Measurements from ENCODE around the gene ZNRF1.

The ZNRF1 gene

DNA sequence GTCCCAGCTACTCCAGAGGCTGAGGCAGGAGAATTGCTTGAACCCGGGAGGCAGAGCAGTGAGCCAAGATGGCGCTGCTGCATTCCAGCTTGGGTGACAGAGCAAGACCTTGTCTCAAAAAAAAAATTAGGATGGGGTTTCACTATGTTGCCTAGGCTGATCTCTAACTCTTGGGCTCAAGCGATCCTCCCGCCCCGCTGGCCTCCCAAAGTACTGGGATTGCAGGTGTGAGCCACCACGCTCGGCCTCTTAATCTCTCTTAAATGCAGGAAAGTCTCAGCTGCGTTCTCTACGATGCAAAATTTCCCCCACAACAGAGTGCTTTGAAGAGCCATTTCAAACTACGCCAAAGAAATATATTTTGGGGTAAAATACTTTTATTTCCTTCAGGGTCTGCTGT, 8.0 kb upstream of the ZNRF1 start:
- Mint-ChIP-seq H3K4me3 (no peak overlapping the region), H3K27me3 (peaks cover 0 to 5% of the 10 kb centered on the region in 2 donors), H3K9me3 (no peaks in the 10 kb centered on the region), H3K36me3 (ENCODE audit: insufficient read depth) (no peaks in the 10 kb centered on the region), H3K4me1 (ENCODE audit: low read depth in 2 of 2) (no peaks in the 10 kb centered on the region), H3K27ac (no peak overlapping the region)
- DNase-seq (no peak), ATAC-seq (replicated peaks) (no peak)

DNA sequence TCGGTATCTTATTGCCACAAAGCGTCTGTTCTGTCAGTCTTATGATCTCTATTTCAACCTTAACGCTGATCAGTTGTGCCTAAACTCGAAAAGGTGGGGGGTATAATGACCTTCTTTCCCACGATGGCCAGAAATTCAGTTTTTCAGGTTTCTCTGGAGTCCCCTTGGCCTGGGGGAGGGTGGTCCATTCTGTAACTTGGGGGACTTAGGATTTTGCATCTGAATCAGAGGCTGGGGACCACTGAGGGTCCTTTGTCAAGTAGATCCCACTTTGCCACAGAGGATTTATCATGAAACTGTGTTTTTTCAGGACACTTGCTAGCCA, 7.6 kb upstream of the ZNRF1 start:
- no peaks in the 10 kb centered on the region for H3K4me1 Mint-ChIP-seq (ENCODE audit: low read depth in 2 of 2)
- no peak overlapping the region for H3K27ac Mint-ChIP-seq
- DNase-seq (no peak), ATAC-seq (replicated peaks) (no peak)
- H3K9me3 Mint-ChIP-seq = no peaks in the 10 kb centered on the region
- peaks cover 0 to 5% of the 10 kb centered on the region in 2 donors for H3K27me3 Mint-ChIP-seq
- H3K36me3 Mint-ChIP-seq (ENCODE audit: insufficient read depth) = no peaks in the 10 kb centered on the region
- no peak overlapping the region for H3K4me3 Mint-ChIP-seq

DNA sequence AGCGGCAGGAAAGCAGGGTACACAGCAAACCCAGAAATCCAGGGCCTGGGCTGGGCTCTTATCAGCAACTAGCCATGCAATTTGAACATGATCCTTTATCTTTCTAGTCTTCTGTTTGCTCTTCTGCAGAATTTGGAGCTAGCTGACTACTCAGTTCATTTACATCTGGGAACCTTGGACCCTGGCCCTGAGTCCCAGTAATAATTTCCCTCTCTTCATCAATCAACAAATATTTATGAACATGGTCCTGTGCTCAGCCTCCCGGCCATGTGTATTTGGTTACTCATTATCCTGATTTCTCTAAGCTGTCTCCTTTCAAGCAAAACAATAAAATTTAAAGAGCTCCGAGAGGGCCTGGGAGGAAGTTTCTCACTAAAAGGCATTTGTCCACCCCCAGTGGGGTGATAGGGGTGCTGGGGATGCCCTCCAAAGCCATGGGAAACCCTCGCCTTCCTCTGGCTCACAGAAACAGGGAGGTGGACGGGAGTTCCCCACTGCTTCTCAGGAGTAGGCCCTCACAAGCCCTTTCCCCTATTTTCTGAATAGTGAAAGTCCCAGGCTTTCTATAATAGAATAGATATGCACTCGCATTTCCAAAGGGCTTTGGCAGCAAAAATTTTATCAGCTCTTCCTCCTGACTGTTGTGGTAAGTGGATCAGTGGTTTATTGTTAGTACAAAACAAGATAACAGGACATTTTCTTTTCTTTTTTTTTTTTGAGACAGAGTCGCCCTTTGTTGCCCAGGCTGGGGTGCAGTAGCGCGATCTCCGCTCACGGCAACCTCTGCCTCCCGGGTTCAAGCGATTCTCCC, 7.0 kb upstream of the ZNRF1 start:
- Mint-ChIP-seq H3K36me3 (ENCODE audit: insufficient read depth) (no peaks in the 10 kb centered on the region), H3K9me3 (no peaks in the 10 kb centered on the region), H3K27ac (no peak overlapping the region), H3K4me1 (ENCODE audit: low read depth in 2 of 2) (no peaks in the 10 kb centered on the region), H3K27me3 (peaks cover 0 to 5% of the 10 kb centered on the region in 2 donors), H3K4me3 (no peak overlapping the region)
- DNase-seq (no peak), ATAC-seq (replicated peaks) (no peak)

DNA sequence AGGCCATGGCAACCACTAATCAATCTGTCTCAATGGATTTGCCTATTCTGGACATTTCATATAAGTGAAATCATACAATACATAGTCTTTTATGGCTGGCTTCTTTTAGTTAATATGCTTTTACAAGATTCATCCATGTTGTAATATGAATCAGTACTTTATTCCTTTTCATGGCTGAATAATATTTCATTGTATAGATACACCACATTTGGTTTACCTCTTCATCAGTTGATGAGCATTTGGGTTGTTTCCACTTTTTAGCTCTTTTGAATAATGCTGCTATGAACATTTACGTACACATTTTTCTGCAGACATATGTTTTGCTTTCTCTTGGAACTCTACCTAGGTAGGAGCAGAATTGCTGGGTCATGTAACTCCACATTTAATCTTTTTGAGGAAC, 2.8 kb upstream of the ZNRF1 start:
- Mint-ChIP-seq H3K4me1 (ENCODE audit: low read depth in 2 of 2) (peaks cover 8 to 13% of the 10 kb centered on the region in 2 donors), H3K27ac (no peak overlapping the region), H3K27me3 (peaks cover 5 to 12% of the 10 kb centered on the region in 2 donors), H3K4me3 (no peak overlapping the region), H3K9me3 (no peaks in the 10 kb centered on the region), H3K36me3 (ENCODE audit: insufficient read depth) (peaks cover 8% of the 10 kb centered on the region)
- no peak for DNase-seq
- no peak for ATAC-seq (replicated peaks)

DNA sequence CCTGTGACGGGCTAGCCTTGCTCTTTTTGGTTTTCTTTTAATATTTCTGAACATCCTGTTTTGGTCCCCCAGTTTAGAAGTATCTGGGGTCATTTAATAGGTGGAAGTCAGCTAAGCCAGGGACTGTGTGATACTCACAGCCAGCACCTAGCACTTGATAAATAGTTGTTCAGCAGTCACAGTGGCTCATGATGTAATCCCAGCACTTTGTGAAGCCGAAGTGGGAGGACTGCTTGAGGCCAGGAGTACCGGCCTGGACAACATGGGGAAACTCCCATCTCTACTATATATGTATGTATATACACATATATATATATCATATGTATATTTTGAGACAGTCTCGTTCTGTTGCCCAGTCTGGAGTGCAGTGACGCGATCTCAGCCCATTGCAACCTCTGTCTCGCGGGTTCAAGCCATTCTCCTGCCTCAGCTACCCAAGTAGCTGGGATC, 1.8 kb upstream of the ZNRF1 start:
- Mint-ChIP-seq H3K27me3 (peaks cover 5 to 12% of the 10 kb centered on the region in 2 donors), H3K27ac (no peak overlapping the region), H3K36me3 (ENCODE audit: insufficient read depth) (peaks cover 9% of the 10 kb centered on the region), H3K4me1 (ENCODE audit: low read depth in 2 of 2) (peaks cover 8 to 13% of the 10 kb centered on the region in 2 donors), H3K9me3 (no peaks in the 10 kb centered on the region), H3K4me3 (no peak overlapping the region)
- no peak for DNase-seq
- ATAC-seq (replicated peaks) = no peak

DNA sequence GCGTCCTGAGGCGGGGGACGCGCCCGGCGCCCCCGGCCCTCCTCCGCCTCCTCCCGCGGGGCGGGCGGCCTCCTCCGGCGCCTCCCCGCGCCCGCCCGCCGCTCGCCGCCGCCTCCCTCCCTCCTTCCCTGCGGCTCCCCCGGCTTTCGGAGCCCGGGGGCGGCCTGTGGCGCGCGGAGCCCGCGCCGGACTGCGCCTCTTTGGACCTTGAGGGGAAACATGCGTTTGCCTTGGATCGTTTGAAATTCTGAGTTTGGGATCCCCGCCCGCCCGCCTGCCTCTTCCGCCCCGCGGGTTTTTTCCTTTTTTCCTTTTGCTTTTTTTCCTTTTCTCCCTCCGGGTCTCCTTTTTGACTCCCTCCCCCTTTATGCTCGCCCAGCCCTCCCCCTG, 390 bp downstream of the ZNRF1 start:
- Mint-ChIP-seq H3K4me3 (peak overlapping the region; percentile 76 to 82), H3K4me1 (ENCODE audit: low read depth in 2 of 2) (peaks cover 8 to 13% of the 10 kb centered on the region in 2 donors), H3K27me3 (peaks cover 0 to 12% of the 10 kb centered on the region in 2 donors), H3K27ac (peak overlapping the region in 1 of 2 donors; percentile 57), H3K36me3 (ENCODE audit: insufficient read depth) (peaks cover 13% of the 10 kb centered on the region), H3K9me3 (no peaks in the 10 kb centered on the region)
- peak; percentile 35 for ATAC-seq (replicated peaks)
- DNase-seq = peak in 2 of 3 experiments; percentile 5 to 21

DNA sequence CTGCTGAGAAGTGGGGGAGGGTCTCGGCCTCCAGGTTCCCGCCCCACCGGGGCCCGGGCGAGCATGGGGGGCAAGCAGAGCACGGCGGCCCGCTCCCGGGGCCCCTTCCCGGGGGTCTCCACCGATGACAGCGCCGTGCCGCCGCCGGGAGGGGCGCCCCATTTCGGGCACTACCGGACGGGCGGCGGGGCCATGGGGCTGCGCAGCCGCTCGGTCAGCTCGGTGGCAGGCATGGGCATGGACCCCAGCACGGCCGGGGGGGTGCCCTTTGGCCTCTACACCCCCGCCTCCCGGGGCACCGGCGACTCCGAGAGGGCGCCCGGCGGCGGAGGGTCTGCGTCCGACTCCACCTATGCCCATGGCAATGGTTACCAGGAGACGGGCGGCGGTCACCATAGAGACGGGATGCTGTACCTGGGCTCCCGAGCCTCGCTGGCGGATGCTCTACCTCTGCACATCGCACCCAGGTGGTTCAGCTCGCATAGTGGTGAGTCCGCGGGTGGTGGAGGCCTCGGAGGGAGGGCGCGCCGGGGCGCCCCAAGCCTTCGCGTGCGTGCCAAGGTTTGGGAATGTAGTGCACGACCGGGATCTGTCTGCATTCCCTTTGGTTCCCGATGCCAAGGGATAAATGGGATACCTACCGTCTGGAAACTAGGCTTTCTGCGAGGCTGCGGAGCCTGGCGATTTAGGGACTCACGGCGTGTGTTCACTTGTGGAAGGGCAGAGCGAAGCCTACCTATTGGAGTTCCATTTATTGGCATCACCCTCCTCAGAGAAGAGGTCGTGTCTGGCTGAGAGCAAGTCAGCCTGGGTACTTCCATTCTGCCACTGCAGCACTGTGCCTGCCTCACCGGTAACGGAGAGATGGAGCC, 1.0 kb downstream of the ZNRF1 start:
- peaks cover 8 to 13% of the 10 kb centered on the region in 2 donors for H3K4me1 Mint-ChIP-seq (ENCODE audit: low read depth in 2 of 2)
- peaks cover 13% of the 10 kb centered on the region for H3K36me3 Mint-ChIP-seq (ENCODE audit: insufficient read depth)

DNA sequence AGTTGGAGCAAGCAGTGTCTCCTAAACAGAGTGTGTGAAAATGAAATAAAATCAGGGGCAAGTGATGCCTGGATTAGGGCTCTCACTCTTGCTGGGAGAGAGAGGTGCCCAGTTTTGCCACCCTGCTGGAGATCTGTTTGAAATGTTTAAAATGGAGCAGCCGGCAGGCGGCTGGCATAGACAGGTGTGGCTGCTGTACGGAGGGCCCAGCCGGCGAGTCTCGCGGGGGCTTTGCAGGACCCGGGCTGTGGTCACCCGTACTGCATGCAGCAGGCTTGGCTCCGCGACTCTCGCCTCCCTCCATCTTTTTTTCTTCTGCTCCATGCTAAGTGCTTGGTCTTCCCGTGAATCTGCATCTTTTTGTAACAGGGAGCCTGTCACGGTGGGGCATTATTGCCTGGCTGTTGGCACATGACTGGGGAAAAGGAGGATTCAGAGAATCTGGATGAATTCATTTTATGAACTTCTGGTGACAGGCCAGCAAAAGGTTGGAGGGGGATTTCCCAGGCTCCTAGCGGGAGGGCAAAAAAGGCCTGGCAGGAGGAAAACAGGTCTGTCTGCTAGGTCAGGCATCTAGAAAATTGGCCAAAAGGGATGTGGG, 1.8 kb downstream of the ZNRF1 start:
- peaks cover 13% of the 10 kb centered on the region for H3K36me3 Mint-ChIP-seq (ENCODE audit: insufficient read depth)
- H3K9me3 Mint-ChIP-seq = no peaks in the 10 kb centered on the region
- H3K27ac Mint-ChIP-seq = peak overlapping the region in 1 of 2 donors; percentile 57
- H3K4me3 Mint-ChIP-seq = peak overlapping the region; percentile 76 to 82
- ATAC-seq (replicated peaks) (no peak), DNase-seq (no peak)
- peaks cover 0 to 12% of the 10 kb centered on the region in 2 donors for H3K27me3 Mint-ChIP-seq
- H3K4me1 Mint-ChIP-seq (ENCODE audit: low read depth in 2 of 2) = peaks cover 8 to 13% of the 10 kb centered on the region in 2 donors

More for the DNA sequence above, 1.0 kb downstream of the ZNRF1 start:
- no peaks in the 10 kb centered on the region for H3K9me3 Mint-ChIP-seq
- peak overlapping the region; percentile 76 to 82 for H3K4me3 Mint-ChIP-seq
- peaks cover 0 to 12% of the 10 kb centered on the region in 2 donors for H3K27me3 Mint-ChIP-seq
- peak; percentile 47 to 53 (median 48) for DNase-seq
- ATAC-seq (replicated peaks) = peak; percentile 62
- peak overlapping the region; percentile 19 to 57 for H3K27ac Mint-ChIP-seq

DNA sequence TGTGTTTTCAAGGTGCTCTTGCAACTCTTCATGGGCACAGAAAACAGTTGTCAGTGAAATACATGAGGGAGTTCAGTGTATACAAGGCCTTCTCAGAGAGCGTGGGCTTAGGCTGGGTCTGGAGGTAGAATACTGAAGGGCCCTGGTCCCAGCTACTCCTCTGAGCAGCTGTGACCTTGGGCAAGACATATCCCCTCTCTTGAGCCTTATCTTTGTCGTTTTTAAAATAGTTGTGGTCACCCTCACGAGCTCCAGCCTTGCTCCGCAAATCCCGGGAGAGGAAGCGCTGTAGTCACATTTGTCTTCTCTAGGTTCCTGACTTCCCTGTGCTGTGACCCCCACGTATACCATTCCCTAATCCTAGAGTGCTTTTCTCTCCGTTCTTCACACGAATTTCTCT, 3.6 kb downstream of the ZNRF1 start:
- H3K4me3 Mint-ChIP-seq = no peak overlapping the region
- H3K4me1 Mint-ChIP-seq (ENCODE audit: low read depth in 2 of 2) = peaks cover 8 to 13% of the 10 kb centered on the region in 2 donors
- no peaks in the 10 kb centered on the region for H3K9me3 Mint-ChIP-seq

DNA sequence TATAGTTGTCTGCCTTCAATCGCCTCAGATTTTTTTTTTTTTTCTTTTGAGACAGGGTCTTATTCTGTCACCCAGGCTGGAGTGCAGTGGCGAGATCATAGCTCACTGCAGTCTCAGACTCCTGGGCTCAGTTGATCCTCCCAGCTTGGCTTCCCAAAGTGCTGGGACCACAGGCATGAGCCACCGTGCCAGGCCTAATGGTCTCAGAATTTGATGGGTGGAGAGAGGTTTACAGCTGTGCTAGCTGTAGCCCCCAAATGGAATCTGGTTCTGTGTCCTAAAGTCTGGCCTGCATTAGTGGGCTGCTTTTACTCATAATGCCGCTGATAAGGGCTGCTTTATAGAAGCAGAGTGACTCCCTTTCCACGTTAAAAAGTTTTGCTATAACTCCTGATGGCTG, 5.1 kb downstream of the ZNRF1 start:
- Mint-ChIP-seq H3K27me3 (peaks cover 0 to 12% of the 10 kb centered on the region in 2 donors), H3K4me3 (no peak overlapping the region), H3K27ac (no peak overlapping the region), H3K4me1 (ENCODE audit: low read depth in 2 of 2) (peaks cover 5 to 10% of the 10 kb centered on the region in 2 donors), H3K36me3 (ENCODE audit: insufficient read depth) (peaks cover 7% of the 10 kb centered on the region), H3K9me3 (no peaks in the 10 kb centered on the region)
- DNase-seq = no peak
- ATAC-seq (replicated peaks) = no peak

More for the DNA sequence above, 3.6 kb downstream of the ZNRF1 start:
- ATAC-seq (replicated peaks) = no peak
- DNase-seq = no peak
- Mint-ChIP-seq H3K36me3 (ENCODE audit: insufficient read depth) (peaks cover 13% of the 10 kb centered on the region), H3K27me3 (peaks cover 0 to 12% of the 10 kb centered on the region in 2 donors), H3K27ac (no peak overlapping the region)

DNA sequence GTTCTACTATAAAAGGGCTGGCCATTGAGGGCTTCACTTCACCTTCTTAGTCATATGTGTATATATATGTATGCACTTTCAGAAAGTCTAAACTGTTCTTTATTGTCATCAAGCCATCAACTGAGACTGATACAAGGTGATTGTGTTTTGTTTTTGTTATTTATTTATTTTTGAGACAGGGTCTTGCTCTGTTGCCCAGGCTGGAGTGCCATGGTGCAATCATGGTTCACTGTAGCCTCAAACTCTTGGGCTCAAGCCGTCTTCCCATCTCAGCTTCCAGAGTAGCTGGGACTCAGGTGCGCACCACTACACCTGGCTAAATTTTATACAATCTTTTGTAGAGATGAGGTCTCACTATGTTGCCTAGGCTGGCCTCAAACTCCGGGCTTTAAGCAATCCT, 5.6 kb downstream of the ZNRF1 start:
- Mint-ChIP-seq H3K9me3 (no peaks in the 10 kb centered on the region), H3K4me1 (ENCODE audit: low read depth in 2 of 2) (peaks cover 5 to 10% of the 10 kb centered on the region in 2 donors)
- DNase-seq = no peak

DNA sequence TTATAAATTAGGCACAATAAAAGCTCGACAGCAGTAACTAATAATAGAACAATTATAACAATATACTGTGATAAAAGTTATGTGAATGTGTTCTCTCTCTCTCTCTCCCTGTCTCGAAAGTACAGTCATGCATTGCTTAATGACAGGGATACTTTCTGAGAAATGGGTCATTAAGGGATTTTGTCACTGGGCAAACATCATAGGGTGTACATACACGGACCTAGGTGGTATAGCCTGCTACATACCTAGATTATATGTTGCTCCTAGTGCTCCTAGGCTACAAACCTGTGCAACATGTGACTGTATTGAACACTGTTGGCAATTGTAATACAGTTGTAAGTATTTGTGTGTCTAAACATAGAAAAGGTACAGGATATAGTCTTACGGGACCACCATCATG, 6.9 kb downstream of the ZNRF1 start:
- DNase-seq = no peak
- no peak overlapping the region for H3K4me3 Mint-ChIP-seq
- H3K27me3 Mint-ChIP-seq = peaks cover 0 to 2% of the 10 kb centered on the region in 2 donors
- peaks cover 7% of the 10 kb centered on the region for H3K36me3 Mint-ChIP-seq (ENCODE audit: insufficient read depth)
- peaks cover 0 to 1% of the 10 kb centered on the region in 2 donors for H3K4me1 Mint-ChIP-seq (ENCODE audit: low read depth in 2 of 2)
- no peak overlapping the region for H3K27ac Mint-ChIP-seq
- no peak for ATAC-seq (replicated peaks)
- no peaks in the 10 kb centered on the region for H3K9me3 Mint-ChIP-seq

More for the DNA sequence above, 5.6 kb downstream of the ZNRF1 start:
- H3K27ac Mint-ChIP-seq = no peak overlapping the region
- H3K27me3 Mint-ChIP-seq = peaks cover 0 to 12% of the 10 kb centered on the region in 2 donors
- no peak overlapping the region for H3K4me3 Mint-ChIP-seq
- peaks cover 7% of the 10 kb centered on the region for H3K36me3 Mint-ChIP-seq (ENCODE audit: insufficient read depth)
- no peak for ATAC-seq (replicated peaks)

DNA sequence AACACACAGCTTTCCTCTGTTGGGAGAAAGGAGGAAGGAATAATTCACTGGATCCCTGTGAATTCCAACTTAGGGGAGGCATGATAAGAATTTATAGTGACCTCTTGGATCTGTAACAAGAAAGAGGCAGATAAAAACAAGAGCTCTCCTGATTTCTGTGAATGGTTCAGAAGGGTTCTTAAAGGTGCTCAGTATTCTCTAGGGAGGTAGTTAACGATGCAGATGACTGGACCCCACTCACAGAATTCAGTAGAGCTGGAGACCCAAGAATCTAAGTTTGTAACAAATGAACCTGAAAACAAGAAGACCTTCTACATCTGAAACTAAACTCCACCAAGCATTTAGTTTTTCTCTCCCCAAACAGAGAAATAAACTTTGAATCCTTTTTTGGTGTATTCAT, 8.6 kb downstream of the ZNRF1 start:
- ATAC-seq (replicated peaks) = no peak
- DNase-seq = no peak
- Mint-ChIP-seq H3K4me3 (no peak overlapping the region), H3K4me1 (ENCODE audit: low read depth in 2 of 2) (peaks cover 5 to 9% of the 10 kb centered on the region in 2 donors), H3K27me3 (no peaks in the 10 kb centered on the region), H3K36me3 (ENCODE audit: insufficient read depth) (peaks cover 4% of the 10 kb centered on the region), H3K27ac (no peak overlapping the region), H3K9me3 (no peaks in the 10 kb centered on the region)
